Suprapubic skin (tissue), 4 donors: ENCODE data around the gene LHFPL6. TPM values are rescaled to one million over a fixed set of nuclear protein-coding genes. Genes with fewer than 3 reads are reported as not detected.

Experiments
- DNase-seq, 2 donors: peaks; one replicate each; pipeline ENCODE4 v3.0.0-alpha.2; 2019; ENCODE audit warnings: low spot score in 2 of 2
- H3K27ac ChIP-seq: fragments of 200-600 bp; sonication (generic); one replicate; pipeline ENCODE4 v1.5.1; 2019
- H3K27me3 ChIP-seq: fragments of 200-600 bp; sonication (generic); one replicate; pipeline ENCODE4 v1.5.1; 2019
- H3K36me3 ChIP-seq: fragments of 200-600 bp; sonication (generic); one replicate; pipeline ENCODE4 v1.5.1; 2019
- H3K4me1 ChIP-seq: fragments of 200-600 bp; sonication (generic); one replicate; pipeline ENCODE4 v1.5.1; 2019
- H3K4me3 ChIP-seq: fragments of 200-600 bp; sonication (generic); one replicate; pipeline ENCODE4 v1.5.1; 2019; ENCODE audit warnings: mild to moderate bottlenecking
- H3K9me3 ChIP-seq: fragments of 200-600 bp; sonication (generic); one replicate; pipeline ENCODE4 v1.5.1; 2019
- EP300 ChIP-seq: sonication (generic); formaldehyde crosslinking; IDR thresholded peaks from one replicate; pipeline ENCODE4 v1.6.1; 2017; ENCODE audit warnings: antibody characterized with exemption
- POLR2A ChIP-seq, 2 donors: fragments of 450-650 bp; IDR thresholded peaks; one replicate each; pipeline ENCODE4 v1.6.1; 2017; ENCODE audit warnings: antibody characterized with exemption in 2 of 2, mild to moderate bottlenecking in 2 of 2, moderate library complexity in 2 of 2
- POLR2AphosphoS5 ChIP-seq, 3 donors: sonication (generic); formaldehyde crosslinking; IDR thresholded peaks; one replicate each; pipeline ENCODE4 v1.6.1; 2017; ENCODE audit warnings: antibody characterized with exemption in 3 of 3
- WGBS: methylation state at CpG from one replicate; pipeline ENCODE4 v1.1.5; 2018; 5-methylcytosine and 5-hydroxymethylcytosine counted together
- total RNA-seq, 4 donors: library from RNA; depleted of rRNA; stranded (reverse); fragments of >200 nt; gene quantifications; one replicate each; pipeline ENCODE4 v1.1.0, GENCODE V29; 2016
- TF ChIP-seq, protein P1 (sequence below), 2 donors: fragments of 200-600 bp in 1 of 2; fragments of 450-650 bp in 1 of 2; sonication (generic) in 1 of 2; IDR thresholded peaks; one replicate each; pipeline ENCODE4 v1.5.1; 2016 to 2019; ENCODE audit warnings: antibody characterized with exemption in 2 of 2, mild to moderate bottlenecking in 1 of 2, moderate library complexity in 1 of 2

The LHFPL6 gene
- total RNA-seq = 10 to 100 TPM; 10.6 to 21.0 (median 15.6) TPM

DNA sequence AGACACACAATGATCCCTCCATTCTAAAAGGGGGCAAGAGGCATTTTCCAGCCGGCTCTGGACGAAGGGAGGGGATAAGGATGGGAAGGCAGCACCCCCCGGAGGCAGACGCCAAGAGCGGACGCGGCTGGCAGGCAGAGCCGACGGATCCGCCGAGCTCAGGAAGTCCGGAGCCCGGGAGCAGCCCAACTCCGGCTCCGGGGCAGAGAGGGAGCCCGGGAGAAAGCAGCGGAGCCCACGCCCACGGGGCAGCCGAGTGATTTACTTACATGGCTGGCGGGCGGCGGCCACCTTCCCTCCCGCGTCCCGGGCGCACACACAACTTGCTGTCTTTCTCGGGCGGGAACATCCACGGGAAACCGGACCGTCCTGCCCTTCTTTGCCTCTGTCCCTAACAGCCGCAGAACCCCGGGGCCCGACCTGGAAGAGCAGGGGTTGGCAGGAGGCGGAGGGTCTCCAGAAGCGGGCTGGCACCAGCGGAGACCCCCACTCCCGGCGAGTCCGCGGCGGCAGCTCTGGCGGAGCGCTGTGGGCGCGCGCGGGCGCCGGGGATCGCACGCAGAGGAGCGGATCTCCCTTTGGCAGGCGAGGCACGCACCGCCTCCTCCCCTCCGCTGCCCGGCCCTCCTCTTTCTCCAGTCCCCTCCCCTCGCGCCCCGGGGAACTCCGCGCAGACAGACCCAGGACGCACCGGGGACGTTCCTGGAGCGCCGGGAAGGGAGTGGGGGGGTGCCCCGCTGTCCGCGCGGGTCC is at the start of gene LHFPL6:
TSS of gene LHFPL6 (minus strand) at position 580 of the 753 bp plus-strand sequence.
- Histone ChIP-seq H3K4me1 (peaks cover 19% of the 10 kb centered on the region), H3K4me3 (peak within 1 kb of the TSS; percentile 88), H3K9me3 (no peaks in the 10 kb centered on the region), H3K27ac (peak within 1 kb of the TSS; percentile 91), H3K27me3 (no peaks in the 10 kb centered on the region), H3K36me3 (no peaks in the 10 kb centered on the region)
- under 1% methylated on average over 55 of the region's 73 CpGs for WGBS
- peak; percentile 90 to 92 for DNase-seq
- TF ChIP-seq POLR2AphosphoS5 (IDR thresholded peaks at IDR 0.05) (peak in 1 of 3 donors; percentile 3), EP300 (no peak)

DNA sequence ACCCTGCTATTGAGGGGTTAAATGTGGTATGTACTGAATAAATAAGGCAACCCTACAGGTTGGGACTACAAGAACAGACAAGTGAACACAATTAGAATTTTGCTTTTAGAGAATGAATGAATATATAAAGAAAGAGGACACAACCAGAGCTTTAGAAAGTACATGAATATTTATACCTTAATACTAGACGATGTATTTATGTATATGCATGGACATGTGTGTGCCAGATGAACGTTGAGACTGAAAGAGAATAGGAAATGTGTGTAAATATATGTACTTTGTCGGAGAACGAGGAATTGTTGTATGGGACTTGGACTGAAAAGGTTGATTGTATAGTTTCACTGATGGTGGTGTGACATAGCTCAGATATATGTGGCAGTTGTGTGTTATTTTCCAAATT is 43.1 kb upstream of the LHFPL6 start:
- H3K4me3 ChIP-seq = no peak overlapping the region
- H3K9me3 ChIP-seq = no peaks in the 10 kb centered on the region
- H3K27me3 ChIP-seq = no peaks in the 10 kb centered on the region
- no peak for TF ChIP-seq EP300
- TF ChIP-seq, protein P1, sequence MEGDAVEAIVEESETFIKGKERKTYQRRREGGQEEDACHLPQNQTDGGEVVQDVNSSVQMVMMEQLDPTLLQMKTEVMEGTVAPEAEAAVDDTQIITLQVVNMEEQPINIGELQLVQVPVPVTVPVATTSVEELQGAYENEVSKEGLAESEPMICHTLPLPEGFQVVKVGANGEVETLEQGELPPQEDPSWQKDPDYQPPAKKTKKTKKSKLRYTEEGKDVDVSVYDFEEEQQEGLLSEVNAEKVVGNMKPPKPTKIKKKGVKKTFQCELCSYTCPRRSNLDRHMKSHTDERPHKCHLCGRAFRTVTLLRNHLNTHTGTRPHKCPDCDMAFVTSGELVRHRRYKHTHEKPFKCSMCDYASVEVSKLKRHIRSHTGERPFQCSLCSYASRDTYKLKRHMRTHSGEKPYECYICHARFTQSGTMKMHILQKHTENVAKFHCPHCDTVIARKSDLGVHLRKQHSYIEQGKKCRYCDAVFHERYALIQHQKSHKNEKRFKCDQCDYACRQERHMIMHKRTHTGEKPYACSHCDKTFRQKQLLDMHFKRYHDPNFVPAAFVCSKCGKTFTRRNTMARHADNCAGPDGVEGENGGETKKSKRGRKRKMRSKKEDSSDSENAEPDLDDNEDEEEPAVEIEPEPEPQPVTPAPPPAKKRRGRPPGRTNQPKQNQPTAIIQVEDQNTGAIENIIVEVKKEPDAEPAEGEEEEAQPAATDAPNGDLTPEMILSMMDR (IDR thresholded peaks at IDR 0.05) = no peak
- TF ChIP-seq POLR2A (IDR thresholded peaks at IDR 0.05) = no peak
- no peak for TF ChIP-seq POLR2AphosphoS5 (IDR thresholded peaks at IDR 0.05)
- no peaks in the 10 kb centered on the region for H3K36me3 ChIP-seq
- no peak for DNase-seq
- no peak overlapping the region for H3K27ac ChIP-seq
- H3K4me1 ChIP-seq = no peaks in the 10 kb centered on the region
- 59% methylated on average over 4 of the region's 4 CpGs for WGBS

DNA sequence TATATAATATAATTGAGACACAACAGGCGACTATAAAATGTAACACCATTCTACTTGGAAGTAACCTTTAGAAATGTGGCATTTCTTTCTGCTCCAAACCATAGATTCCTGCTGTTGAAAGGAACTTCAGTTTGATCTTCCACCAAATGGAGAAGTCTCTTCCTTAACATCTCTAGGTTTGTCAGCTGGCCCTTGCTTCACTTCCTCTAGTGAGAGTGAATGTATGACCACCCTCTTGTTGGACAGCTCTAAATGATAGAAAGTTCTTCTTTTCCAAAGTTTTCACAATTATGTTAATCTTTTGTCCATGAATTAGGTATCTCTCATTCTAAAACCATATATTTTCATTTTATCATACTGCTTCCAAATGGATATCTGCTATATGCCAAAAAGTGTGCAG is 38.7 kb upstream of the LHFPL6 start:
- Histone ChIP-seq H3K4me1 (no peaks in the 10 kb centered on the region), H3K36me3 (no peaks in the 10 kb centered on the region), H3K27ac (no peak overlapping the region), H3K27me3 (peaks cover 6% of the 10 kb centered on the region), H3K4me3 (no peak overlapping the region), H3K9me3 (no peaks in the 10 kb centered on the region)
- 94% methylated on average over 1 of the region's 1 CpG for WGBS
- TF ChIP-seq, protein P1 (IDR thresholded peaks at IDR 0.05) = no peak
- TF ChIP-seq POLR2A (IDR thresholded peaks at IDR 0.05) = no peak
- no peak for TF ChIP-seq POLR2AphosphoS5 (IDR thresholded peaks at IDR 0.05)
- no peak for TF ChIP-seq EP300
- no peak for DNase-seq

DNA sequence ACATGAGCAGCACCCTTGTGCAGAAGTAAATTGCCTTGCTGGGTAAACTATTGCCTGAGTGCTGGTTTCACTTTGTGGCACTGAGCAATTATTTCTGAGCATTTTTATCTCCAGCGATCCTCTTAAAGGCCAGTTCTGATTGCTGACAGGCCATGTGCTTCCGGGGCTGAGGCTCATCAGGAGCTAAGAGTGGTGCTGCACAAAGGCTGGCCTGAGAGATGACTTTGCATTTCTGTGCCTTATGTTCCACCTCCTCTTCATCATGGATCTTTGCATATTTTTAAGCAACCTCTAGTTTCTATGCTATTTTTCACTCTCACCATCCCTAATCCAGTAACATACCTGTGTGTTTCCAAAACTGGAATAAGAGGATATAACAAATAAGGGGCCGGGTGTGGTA is 34.9 kb upstream of the LHFPL6 start:
- Histone ChIP-seq H3K9me3 (no peaks in the 10 kb centered on the region), H3K4me3 (no peak overlapping the region), H3K36me3 (no peaks in the 10 kb centered on the region), H3K27me3 (peaks cover 10% of the 10 kb centered on the region), H3K4me1 (no peaks in the 10 kb centered on the region), H3K27ac (no peak overlapping the region)
- no peak for TF ChIP-seq POLR2A (IDR thresholded peaks at IDR 0.05)
- 69% methylated on average over 3 of the region's 3 CpGs for WGBS
- DNase-seq = no peak

DNA sequence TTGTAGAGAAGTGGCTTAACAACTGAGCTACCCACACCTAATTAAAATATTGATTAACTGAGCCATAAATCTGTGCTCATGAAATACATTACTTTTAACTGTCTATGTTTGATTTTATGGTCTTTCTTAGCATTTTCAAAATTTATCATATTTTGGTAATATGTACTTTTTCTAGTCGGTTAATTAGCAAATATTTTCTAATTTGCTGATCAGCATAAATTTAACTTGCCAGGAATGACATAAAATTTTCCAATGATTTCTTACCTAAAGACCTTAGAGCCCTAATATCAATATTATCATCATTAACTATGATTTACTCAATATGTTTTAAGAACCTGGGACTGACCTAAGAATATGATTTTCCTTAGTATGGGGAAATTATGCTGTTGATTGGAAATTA is 32.6 kb upstream of the LHFPL6 start:
- DNase-seq = no peak
- Histone ChIP-seq H3K27ac (no peak overlapping the region), H3K4me3 (no peak overlapping the region), H3K9me3 (no peaks in the 10 kb centered on the region), H3K27me3 (peaks cover 10% of the 10 kb centered on the region), H3K36me3 (no peaks in the 10 kb centered on the region), H3K4me1 (no peaks in the 10 kb centered on the region)
- 94% methylated on average over 1 of the region's 1 CpG for whole genome bisulfite sequencing
- no peak for TF ChIP-seq POLR2A (IDR thresholded peaks at IDR 0.05)
- no peak for TF ChIP-seq EP300
- TF ChIP-seq POLR2AphosphoS5 (IDR thresholded peaks at IDR 0.05) = no peak
- TF ChIP-seq, protein P1 (IDR thresholded peaks at IDR 0.05) = no peak

DNA sequence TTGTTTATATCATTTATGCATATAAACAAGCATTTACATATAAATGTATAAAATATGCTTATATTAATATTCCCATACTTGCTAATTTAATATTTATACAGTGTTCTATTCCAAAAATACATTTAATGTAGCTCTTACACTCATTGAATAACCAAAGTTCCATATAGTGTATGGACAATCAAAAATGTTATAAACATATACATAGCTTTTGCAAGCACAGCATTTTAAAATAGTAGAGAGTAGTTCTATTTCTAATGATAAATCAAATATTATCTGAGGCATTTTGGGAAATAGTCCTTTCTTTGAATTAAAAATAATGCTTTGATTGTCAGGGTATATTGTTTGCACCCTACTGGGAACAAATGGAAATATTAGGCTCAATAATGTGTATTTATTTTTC is 30.0 kb upstream of the LHFPL6 start:
- no peaks in the 10 kb centered on the region for H3K4me1 ChIP-seq
- H3K27ac ChIP-seq = no peak overlapping the region
- H3K4me3 ChIP-seq = no peak overlapping the region
- TF ChIP-seq, protein P1 (IDR thresholded peaks at IDR 0.05) = no peak
- TF ChIP-seq POLR2A (IDR thresholded peaks at IDR 0.05) (no peak), EP300 (no peak), POLR2AphosphoS5 (IDR thresholded peaks at IDR 0.05) (no peak)
- H3K36me3 ChIP-seq = no peaks in the 10 kb centered on the region
- peaks cover 7% of the 10 kb centered on the region for H3K27me3 ChIP-seq
- no peaks in the 10 kb centered on the region for H3K9me3 ChIP-seq
- no peak for DNase-seq
